ENCODE results near the gene SCLT1.

DNA sequence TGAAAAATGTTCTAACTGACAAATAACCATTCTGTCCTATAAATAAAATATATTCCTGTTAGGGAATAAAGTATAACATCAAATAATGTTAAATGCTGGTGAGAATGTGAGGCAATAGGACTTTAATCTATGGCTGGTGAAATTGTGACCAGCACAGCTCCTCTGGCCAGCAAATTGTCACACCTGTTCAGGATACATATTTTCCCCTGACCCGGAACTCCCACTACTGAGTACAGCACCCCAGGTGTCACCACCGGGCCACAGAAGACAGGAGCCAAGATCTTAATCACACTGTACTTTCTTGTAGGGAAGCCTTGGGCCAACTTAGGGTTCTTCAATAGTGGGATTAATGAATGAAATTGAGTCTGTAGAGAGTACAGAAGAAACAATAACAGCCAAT is 35.8 kb upstream of the SCLT1 start:
- TF ChIP-seq, protein P1, sequence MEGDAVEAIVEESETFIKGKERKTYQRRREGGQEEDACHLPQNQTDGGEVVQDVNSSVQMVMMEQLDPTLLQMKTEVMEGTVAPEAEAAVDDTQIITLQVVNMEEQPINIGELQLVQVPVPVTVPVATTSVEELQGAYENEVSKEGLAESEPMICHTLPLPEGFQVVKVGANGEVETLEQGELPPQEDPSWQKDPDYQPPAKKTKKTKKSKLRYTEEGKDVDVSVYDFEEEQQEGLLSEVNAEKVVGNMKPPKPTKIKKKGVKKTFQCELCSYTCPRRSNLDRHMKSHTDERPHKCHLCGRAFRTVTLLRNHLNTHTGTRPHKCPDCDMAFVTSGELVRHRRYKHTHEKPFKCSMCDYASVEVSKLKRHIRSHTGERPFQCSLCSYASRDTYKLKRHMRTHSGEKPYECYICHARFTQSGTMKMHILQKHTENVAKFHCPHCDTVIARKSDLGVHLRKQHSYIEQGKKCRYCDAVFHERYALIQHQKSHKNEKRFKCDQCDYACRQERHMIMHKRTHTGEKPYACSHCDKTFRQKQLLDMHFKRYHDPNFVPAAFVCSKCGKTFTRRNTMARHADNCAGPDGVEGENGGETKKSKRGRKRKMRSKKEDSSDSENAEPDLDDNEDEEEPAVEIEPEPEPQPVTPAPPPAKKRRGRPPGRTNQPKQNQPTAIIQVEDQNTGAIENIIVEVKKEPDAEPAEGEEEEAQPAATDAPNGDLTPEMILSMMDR (conservative IDR thresholded peaks at IDR 0.05; ENCODE audit: low read length), result no peak
- TF ChIP-seq EZH2phosphoT487 (IDR thresholded peaks at IDR 0.05; ENCODE audit: borderline replicate concordance), result no peak

Measured in Loucy (cell line).